T-helper 17 cell (primary cell): ENCODE data around the gene VMP1. TPM values are rescaled to one million over a fixed set of nuclear protein-coding genes. Genes with fewer than 3 reads are reported as not detected.
"Not testable (repeated sequence)": the region's sequence is repeated elsewhere in the genome, so short reads cannot be mapped to it uniquely, and the experiment has no call there.

Experiments used
- ATAC-seq: fragments of 150-1000 bp; cut with Tn5 transposase; 2 replicates; pipeline ENCODE4 v1.10.0; 2021; ENCODE audit warnings: mild to moderate bottlenecking, moderate library complexity
- DNase-seq, 3 donors: peaks; one replicate each; pipeline versions ENCODE4 v3.0.0 to v3.0.0-alpha.2; 2020 to 2021
- H3K9me3 ChIP-seq: one replicate; pipeline ENCODE4 v1.7.0; 2013; ENCODE audit warnings: low read length, mild to moderate bottlenecking; ENCODE audit not compliant: control insufficient read depth, poor library complexity, severe bottlenecking
- H3K27ac Mint-ChIP-seq: one replicate; pipeline ENCODE4 v1.8.0; 2022; ENCODE audit warnings: mild to moderate bottlenecking, moderate library complexity, mixed read lengths
- H3K27me3 Mint-ChIP-seq: one replicate; pipeline ENCODE4 v1.8.0; 2022; ENCODE audit warnings: mixed read lengths
- H3K36me3 Mint-ChIP-seq: one replicate; pipeline ENCODE4 v1.8.0; 2022; ENCODE audit warnings: low read depth, mixed read lengths
- H3K4me1 Mint-ChIP-seq: one replicate; pipeline ENCODE4 v1.8.0; 2022; ENCODE audit warnings: mild to moderate bottlenecking, mixed read lengths
- H3K4me3 Mint-ChIP-seq: one replicate; pipeline ENCODE4 v1.8.0; 2022; ENCODE audit warnings: mild to moderate bottlenecking, moderate library complexity, mixed read lengths
- total RNA-seq, 4 donors: library from RNA in 2 of 4; stranded (reverse) in 2 of 4; gene quantifications; one replicate each; pipeline ENCODE4 v1.2.3 and lab custom pipeline; 2022 to 2026

Gene VMP1
- total RNA-seq, 2 donors from 2014 or later: 132 to 159 TPM

GRCh38 chr17:59778996-59779395 is 71.5 kb downstream of the VMP1 start:
- no peak overlapping the region for H3K4me3 Mint-ChIP-seq

DNA sequence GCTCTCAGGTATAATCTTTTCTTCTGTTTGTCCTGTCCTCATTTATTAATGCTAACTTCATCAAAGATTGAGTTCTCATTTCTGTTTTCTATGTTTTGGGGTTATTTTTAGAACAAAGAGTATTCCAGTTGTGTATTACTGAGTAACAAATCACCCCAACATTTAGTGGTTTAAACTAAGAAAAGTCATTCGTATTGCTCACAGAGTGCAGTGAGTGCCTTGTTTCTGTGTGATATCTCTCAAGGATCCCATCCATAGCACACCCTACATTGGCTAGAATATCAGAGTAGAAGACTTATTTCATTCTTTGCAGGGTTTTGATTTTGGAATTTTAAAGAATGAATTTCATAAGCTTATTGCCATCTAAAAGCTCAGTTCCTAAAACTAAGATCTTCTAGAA is 72.1 kb downstream of the VMP1 start:
- peaks cover 4% of the 10 kb centered on the region for H3K36me3 Mint-ChIP-seq
- H3K9me3 ChIP-seq: peaks cover 4% of the 10 kb centered on the region
- ATAC-seq (no peak), DNase-seq (no peak)
- peaks cover 34% of the 10 kb centered on the region for H3K4me1 Mint-ChIP-seq
- H3K4me3 Mint-ChIP-seq: no peak overlapping the region
- no peaks in the 10 kb centered on the region for H3K27me3 Mint-ChIP-seq
- H3K27ac Mint-ChIP-seq: peak overlapping the region; percentile 88

More at GRCh38 chr17:59778996-59779395, 71.5 kb downstream of the VMP1 start:
- ATAC-seq (no peak), DNase-seq (no peak)
- Mint-ChIP-seq H3K27me3 (no peaks in the 10 kb centered on the region), H3K36me3 (peaks cover 5% of the 10 kb centered on the region), H3K27ac (peak overlapping the region; percentile 88), H3K4me1 (peaks cover 28% of the 10 kb centered on the region)
- H3K9me3 ChIP-seq: peaks cover 4% of the 10 kb centered on the region

GRCh38 chr17:59780548-59780947 is 73.1 kb downstream of the VMP1 start:
- H3K27me3 Mint-ChIP-seq, H3K9me3 ChIP-seq, H3K36me3 Mint-ChIP-seq, H3K4me3 Mint-ChIP-seq, ATAC-seq, DNase-seq: not testable (repeated sequence)
- peaks cover 34% of the 10 kb centered on the region for H3K4me1 Mint-ChIP-seq
- peak overlapping the region; percentile 88 for H3K27ac Mint-ChIP-seq

- Mint-ChIP-seq H3K4me1 (peaks cover 42% of the 10 kb centered on the region), H3K27me3 (no peaks in the 10 kb centered on the region), H3K4me3 (peak overlapping the region; percentile 91), H3K27ac (peak overlapping the region; percentile 100), H3K36me3 (no peaks in the 10 kb centered on the region)
- H3K9me3 ChIP-seq: no peaks in the 10 kb centered on the region
- DNase-seq (no peak), ATAC-seq (no peak)
Measured at GRCh38 chr17:59783221-59784047, 76.0 kb downstream of the VMP1 start.

DNA sequence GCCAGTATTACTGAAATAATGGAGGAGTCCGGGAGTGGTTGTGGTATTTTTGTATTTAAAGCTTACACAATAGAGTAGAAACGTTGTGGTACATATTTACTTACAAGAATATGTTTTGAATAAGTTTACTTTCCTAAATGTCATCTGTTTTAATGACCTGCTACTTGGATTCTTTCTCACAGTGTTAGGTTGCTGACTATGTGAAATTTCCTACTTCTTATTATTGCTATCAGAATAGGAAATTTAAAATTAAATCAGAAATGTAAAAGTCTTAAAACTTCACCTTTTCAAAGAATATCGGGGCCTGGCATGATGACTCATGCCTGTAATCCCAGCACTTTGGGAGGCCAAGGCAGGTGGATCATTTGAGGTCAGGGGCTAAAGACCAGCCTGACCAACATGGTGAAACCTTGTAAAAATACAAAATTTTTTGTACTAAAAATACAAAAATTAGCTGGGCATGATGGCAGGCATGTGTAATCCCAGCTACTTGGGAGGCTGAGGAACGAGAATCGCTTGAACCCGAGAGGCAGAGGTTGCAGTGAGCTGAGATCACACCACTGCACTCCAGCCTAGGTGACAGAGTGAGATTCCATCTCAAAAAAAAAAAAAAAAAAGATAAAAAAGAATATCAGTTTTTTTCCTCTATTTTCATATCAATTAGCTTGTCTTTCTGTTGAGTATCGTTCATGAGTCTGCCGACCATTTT is 77.8 kb downstream of the VMP1 start:
- DNase-seq (no peak), ATAC-seq (no peak)
- Mint-ChIP-seq H3K27me3 (no peaks in the 10 kb centered on the region), H3K27ac (peak overlapping the region; percentile 100), H3K4me1 (peaks cover 30% of the 10 kb centered on the region), H3K36me3 (no peaks in the 10 kb centered on the region), H3K4me3 (no peak overlapping the region)
- no peaks in the 10 kb centered on the region for H3K9me3 ChIP-seq

- peaks cover 29% of the 10 kb centered on the region for H3K4me1 Mint-ChIP-seq
- ATAC-seq (no peak), DNase-seq (no peak)
- H3K27ac Mint-ChIP-seq: peak overlapping the region; percentile 100
- H3K4me3 Mint-ChIP-seq: peak overlapping the region; percentile 88
- no peaks in the 10 kb centered on the region for H3K9me3 ChIP-seq
- H3K27me3 Mint-ChIP-seq: no peaks in the 10 kb centered on the region
- H3K36me3 Mint-ChIP-seq: no peaks in the 10 kb centered on the region
Measured at GRCh38 chr17:59786213-59786535, 78.7 kb downstream of the VMP1 start.

DNA sequence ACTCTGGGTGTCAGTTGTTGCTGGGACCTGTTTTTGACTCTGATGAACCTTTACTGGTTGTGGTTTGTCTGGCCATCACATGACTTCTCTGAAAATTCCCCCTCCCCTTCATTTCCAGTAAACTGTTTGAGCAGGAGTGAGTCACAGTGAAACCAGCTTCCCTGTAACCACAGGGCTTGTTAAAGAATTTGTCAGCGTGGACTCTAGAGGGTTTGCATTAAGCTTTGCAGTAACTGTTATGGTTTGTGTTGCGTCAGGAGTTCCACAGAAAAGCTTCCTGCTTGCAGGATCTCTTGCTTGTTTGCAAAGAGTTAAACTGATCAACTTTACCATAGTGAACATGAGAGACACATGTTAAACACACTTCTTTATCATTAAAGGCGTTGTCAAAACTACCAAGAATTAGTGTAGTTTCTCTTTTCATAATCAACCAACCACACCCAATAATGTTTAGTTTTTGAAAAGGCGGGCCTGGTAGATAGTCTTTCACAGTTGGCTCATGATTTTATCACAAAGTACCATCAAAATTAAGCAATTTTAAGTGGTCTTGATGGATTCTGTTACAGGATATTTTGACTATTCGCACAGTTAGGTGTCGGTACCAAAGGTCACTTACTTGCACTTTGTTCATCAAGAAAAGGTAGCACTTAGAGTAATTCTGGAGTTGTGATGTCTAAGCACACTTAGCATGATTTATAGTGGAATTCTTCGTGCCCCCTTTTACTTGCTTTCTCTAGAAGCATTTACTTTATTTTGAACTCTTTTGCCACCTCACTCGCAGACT is 79.3 kb downstream of the VMP1 start:
- Mint-ChIP-seq H3K27me3 (no peaks in the 10 kb centered on the region), H3K36me3 (no peaks in the 10 kb centered on the region), H3K27ac (peak overlapping the region; percentile 100), H3K4me3 (peak overlapping the region; percentile 88), H3K4me1 (peaks cover 29% of the 10 kb centered on the region)
- no peaks in the 10 kb centered on the region for H3K9me3 ChIP-seq
- peak; percentile 91 for ATAC-seq
- peak; percentile 17 to 60 (median 43) for DNase-seq

DNA sequence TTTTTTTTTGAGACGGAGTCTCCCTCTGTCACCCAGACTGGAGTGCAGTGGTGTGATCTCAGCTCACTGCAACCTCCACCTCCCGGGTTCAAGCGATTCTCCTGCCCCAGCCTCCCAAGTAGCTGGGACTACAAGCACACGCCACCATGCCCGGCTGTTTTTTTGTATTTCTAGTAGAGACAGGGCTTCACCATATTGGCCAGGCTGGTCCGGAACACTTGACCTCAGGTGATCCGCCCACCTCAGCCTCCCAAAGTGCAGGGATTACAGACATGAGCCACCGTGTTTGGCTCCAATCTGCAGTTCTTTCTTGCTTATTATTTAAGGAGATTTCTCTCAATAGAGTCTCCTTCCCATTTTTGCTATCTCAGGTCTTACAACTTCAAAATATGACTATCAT is 82.4 kb downstream of the VMP1 start:
- not testable (repeated sequence) for ATAC-seq, DNase-seq, H3K9me3 ChIP-seq, H3K36me3 Mint-ChIP-seq, H3K27me3 Mint-ChIP-seq
- H3K27ac Mint-ChIP-seq: peak overlapping the region; percentile 100
- H3K4me3 Mint-ChIP-seq: peak overlapping the region; percentile 9
- H3K4me1 Mint-ChIP-seq: peaks cover 12% of the 10 kb centered on the region

GRCh38 chr17:59790418-59790817 is 83.0 kb downstream of the VMP1 start:
- H3K4me3 Mint-ChIP-seq: not testable (repeated sequence)

GRCh38 chr17:59790910-59791309 is 83.5 kb downstream of the VMP1 start:
- no peak for DNase-seq
- H3K9me3 ChIP-seq: no peaks in the 10 kb centered on the region
- no peak for ATAC-seq
- Mint-ChIP-seq H3K4me1 (peaks cover 12% of the 10 kb centered on the region), H3K4me3 (no peak overlapping the region), H3K27me3 (no peaks in the 10 kb centered on the region), H3K27ac (peak overlapping the region; percentile 100), H3K36me3 (peaks cover under 1% of the 10 kb centered on the region)

More at GRCh38 chr17:59790418-59790817, 83.0 kb downstream of the VMP1 start:
- H3K36me3 Mint-ChIP-seq, H3K27me3 Mint-ChIP-seq, ATAC-seq, DNase-seq, H3K9me3 ChIP-seq: not testable (repeated sequence)
- peak overlapping the region; percentile 100 for H3K27ac Mint-ChIP-seq
- peaks cover 12% of the 10 kb centered on the region for H3K4me1 Mint-ChIP-seq

DNA sequence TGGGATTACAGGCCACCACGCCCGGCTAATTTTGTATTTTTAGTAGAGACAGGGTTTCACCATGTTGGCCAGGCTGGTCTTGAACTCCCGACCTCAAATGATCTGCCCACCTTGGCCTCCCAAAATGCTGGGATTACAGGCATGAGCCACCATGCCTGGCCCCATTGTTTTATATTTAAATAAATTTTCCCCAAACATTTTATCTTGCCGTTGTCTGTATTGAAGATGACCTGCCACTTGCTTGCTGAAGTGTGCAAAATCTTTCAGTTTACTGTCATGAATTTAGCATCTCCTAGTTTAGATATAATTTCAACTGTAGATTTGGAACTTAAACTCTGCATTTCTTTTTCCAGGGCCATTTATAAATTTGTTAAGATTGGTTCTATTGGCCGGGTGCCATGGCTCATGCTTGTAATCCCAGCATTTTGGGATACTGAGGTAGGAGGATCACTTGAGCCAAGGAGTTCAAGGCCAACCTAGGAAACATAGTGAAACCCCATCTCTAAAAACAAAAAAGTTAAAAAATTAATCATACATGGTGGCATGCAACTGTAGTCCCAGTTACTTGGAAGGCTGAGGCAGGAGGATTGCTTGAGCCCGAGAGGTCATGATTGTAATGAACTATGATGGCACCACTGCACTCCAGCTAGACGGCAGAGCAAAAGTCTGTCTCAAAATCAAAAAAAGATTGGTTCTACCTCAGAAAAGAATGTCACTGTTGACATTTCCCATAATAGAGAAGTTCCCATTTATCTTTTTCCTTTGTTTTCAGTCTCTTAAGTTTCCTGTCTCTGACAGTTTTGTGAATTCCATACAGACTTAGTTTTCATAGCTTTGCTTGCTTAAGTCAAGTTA is 84.4 kb downstream of the VMP1 start:
- peaks cover 4% of the 10 kb centered on the region for H3K36me3 Mint-ChIP-seq
- H3K9me3 ChIP-seq: no peaks in the 10 kb centered on the region
- peaks cover 13% of the 10 kb centered on the region for H3K4me1 Mint-ChIP-seq
- no peak overlapping the region for H3K27ac Mint-ChIP-seq
- H3K4me3 Mint-ChIP-seq: no peak overlapping the region
- no peak for ATAC-seq
- H3K27me3 Mint-ChIP-seq: no peaks in the 10 kb centered on the region
- DNase-seq: no peak

DNA sequence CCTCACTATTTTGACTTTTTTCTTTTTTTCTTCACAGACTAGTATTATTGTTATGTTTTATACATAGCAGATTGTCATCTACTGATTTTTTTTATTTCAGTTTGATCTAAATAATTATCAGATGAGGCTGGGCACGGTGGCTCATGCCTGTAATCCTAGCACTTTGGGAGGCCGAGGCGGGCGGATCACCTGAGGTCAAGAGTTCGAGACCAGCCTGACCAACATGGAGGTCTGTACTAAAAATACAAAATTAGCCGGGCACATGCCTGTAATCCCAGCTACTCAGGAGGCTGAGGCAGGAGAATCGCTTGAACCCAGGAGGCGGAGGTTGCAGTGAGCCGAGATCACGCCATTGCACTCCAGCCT is 85.0 kb downstream of the VMP1 start:
- not testable (repeated sequence) for DNase-seq, H3K27me3 Mint-ChIP-seq, ATAC-seq, H3K27ac Mint-ChIP-seq, H3K4me3 Mint-ChIP-seq, H3K36me3 Mint-ChIP-seq, H3K9me3 ChIP-seq
- peaks cover 10% of the 10 kb centered on the region for H3K4me1 Mint-ChIP-seq
